GM18873 (cell line): ENCODE results near the gene CATSPERD.
"Not testable (repeated sequence)": the region's sequence is repeated elsewhere in the genome, so short reads cannot be mapped to it uniquely, and the experiment has no call there.

Experiments
- ATAC-seq: cut with Tn5 transposase; IDR thresholded peaks from one replicate; pipeline ENCODE4 v1.9.1; 2021; ENCODE audit warnings: mild to moderate bottlenecking, moderate library complexity, moderate number of reproducible peaks; ENCODE audit not compliant: unreplicated experiment, low FRiP score

Gene CATSPERD

DNA sequence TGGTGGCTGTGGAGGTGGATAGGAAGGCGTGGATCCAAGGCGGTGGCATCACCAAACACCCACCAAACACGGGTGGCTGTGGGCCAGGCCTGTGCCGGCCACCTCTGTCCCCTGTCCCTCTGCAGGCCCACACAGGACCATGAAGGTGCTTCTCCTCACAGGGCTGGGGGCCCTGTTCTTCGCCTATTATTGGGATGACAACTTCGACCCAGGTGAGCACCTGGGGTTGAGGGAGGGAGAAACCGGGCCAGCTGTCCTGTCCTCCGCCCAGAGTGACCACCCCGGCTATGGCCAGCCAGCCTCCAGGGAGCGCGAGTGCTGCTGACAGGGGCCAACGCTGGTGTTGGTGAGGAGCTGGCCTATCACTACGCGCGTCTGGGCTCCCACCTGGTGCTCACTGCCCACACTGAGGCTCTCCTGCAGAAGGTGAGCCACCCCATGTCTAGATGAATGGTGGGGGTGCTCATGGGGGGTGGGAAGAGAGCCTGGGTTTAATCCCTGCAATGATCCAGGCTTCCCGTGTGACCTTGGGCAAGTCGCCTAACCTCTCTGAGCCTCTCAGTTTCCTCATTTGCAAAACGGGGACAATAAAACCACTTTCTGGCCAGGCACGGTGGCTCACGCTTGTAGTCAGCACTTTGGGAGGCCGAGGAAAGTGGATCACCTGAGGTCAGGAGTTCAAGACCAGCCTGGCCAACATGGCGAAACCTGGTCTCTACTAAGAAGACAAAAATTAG is 35.6 kb upstream of the CATSPERD start:
- ATAC-seq, result no peak

DNA sequence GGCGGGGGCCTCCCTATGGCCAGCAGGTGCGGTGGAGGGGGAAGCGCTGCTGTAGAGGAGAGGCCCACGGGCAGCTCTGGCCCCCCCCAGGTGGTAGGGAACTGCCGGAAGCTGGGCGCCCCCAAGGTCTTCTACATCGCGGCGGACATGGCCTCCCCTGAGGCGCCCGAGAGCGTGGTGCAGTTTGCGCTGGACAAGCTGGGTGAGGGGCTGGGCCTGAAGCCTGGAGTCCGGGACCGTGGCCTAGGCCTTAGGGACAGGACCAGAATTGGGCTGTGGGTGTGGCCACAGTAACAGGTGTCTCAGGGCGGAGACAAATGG is 34.2 kb upstream of the CATSPERD start:
- ATAC-seq, result no peak

DNA sequence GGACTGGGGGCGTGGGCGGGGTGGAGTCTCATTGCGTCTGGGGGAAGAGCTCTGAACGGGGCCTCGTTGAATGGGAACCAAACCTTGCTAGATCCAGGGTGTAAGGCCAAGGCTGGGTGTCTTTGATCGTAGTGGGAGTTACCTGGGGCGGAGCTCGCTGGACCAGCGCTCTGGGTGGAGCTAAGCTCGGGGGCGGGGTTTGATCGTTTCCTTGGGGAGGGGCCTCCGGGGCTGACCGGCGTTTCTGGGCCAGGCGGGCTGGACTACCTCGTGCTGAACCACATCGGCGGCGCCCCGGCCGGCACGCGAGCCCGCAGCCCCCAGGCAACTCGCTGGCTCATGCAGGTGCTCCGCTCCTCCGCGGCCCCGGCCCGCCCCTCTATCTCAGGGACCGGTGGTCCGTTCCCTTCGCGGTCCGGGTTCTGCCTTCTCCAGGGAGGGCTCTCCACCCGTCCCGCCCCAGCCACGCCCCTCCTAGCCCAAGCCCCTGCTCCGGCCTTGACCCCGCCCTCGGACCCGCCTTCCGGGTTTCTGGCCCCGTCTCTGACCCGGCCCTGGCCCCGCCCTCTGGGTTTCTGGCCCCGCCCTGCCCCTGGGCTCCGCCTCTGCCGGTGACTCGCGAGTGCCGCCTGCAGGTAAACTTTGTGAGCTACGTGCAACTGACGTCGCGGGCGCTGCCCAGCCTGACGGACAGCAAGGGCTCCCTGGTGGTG is 33.6 kb upstream of the CATSPERD start:
- ATAC-seq, result no peak

DNA sequence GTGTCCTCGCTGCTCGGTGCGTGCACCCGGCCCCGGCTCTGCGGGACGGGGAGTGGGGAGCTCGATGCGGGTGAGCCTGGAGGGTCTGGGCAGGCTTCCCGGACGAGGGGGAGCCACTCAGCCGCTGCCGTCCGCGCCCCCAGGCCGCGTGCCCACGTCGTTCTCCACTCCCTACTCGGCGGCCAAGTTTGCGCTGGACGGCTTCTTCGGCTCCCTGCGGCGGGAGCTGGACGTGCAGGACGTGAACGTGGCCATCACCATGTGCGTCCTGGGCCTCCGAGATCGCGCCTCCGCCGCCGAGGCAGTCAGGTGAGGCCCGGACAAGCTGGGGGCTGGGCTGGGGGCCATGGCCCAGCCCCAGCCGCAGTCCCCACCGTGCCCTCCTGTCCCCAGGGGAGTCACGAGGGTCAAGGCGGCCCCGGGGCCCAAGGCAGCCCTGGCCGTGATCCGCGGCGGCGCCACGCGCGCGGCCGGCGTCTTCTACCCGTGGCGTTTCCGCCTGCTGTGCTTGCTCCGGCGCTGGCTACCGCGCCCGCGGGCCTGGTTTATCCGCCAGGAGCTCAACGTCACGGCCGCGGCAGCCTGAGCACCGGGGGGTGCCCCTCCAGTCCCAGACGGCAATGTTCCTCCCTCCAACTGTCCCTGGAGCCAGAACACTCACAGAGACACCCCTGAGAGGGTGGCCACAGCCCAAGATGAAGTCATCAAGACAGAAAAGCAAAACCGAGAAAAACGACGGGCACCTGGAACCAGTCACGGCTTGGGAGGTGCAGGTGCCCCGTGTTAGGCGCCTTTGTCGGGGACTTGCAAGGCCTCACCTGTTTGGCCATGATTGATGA is 32.9 kb upstream of the CATSPERD start:
- ATAC-seq, result no peak

DNA sequence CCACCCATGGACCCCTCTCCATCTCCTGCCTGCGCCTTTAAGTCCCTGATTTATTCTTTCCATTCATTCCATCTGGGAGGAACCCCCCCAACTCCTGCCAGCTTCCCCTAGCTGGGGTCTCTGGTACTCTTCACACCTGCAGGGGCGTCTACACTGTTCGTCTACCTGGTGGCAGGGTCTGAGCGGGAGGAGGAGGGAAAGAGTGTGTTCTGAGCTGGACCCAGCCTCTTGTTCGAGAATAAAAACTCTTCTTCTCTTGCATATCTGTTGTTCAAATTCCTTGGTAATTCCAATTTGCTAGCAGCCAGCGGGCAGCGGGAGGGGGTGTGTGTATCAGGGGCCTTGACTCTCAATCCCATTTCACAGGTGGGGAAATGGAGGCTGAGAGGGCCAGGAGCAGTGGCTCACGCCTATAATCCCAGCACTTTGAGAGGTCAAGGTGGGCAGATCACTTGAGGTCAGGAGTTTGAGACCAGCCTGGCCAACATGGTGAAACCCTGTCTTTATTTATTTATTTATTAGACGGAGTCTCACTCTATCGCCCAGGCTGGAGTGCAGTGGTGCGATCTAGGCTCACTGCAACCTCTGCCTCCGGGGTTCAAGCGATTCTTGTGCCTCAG is 32.1 kb upstream of the CATSPERD start:
- not testable (repeated sequence) for ATAC-seq

DNA sequence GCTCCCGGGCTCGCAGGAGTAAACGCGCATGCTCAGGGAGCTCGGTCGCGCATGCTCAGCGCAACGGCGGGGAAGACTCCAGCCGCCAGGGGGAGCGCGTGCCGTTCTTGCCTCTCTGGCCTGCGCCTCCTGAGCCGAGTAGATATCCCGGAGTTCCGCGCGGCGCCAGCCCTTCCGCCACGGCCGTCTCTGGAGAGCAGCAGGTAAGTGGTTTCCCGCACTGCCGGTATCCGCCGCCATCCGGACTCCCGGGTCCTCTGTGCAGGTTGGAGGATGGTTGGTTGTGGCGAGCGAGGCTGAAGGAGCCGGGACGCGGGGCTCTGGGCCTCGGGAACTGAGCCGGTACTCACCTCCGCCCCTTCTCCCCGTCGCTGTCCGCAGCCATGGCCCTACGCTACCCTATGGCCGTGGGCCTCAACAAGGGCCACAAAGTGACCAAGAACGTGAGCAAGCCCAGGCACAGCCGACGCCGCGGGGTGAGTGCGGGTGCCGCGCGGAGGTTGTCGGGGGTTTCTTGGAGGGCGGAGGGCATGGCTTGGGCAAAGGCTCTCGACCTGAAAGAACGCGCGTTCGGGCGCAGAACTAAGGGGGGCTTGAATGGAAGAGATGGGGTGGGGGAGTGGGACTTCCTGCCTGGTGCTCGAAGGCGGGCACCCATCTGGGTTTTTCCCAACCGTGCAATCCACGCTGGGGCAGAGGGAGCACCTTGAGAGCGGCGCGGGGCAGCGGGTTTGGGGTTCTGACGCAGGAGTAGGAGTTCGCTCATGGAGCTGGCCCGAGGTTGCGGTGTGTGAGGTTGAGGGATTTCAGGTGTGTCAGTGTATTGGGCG is 30.1 kb upstream of the CATSPERD start, which contains the start of gene RPL36:
Gene RPL36, plus strand, starts transcription at position 171 of the 830 bp plus-strand sequence. Its CDS starts 213 bp downstream, at position 384.
- ATAC-seq, result no peak

DNA sequence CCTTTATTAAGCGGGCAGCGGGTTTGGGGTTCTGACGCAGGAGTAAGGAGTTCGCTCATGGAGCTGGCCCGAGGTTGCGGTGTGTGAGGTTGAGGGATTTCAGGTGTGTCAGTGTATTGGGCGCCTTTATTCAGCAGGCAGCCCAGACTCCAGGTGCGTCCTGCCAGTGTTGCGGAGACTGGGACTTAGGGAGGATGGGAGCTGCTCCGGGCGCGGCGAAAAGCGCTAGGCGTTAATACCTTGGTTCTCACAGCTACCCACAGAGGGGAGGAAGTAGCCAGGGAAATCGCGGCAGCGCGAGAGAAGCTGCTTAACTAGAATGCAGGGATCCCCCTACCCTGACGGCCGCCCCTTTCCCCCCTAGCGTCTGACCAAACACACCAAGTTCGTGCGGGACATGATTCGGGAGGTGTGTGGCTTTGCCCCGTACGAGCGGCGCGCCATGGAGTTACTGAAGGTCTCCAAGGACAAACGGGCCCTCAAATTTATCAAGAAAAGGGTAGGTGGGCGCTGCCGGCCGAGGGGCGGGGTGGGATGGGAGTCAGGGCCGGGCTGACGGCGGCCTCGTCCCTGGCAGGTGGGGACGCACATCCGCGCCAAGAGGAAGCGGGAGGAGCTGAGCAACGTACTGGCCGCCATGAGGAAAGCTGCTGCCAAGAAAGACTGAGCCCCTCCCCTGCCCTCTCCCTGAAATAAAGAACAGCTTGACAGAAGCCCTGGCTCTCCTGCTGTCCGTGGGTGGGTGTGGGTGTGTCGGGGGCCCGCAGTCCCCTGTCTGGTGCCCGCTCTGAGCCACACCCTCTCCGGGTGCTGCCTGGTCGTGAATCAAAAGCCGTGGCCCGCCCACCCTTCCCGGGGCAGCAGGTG is 29.2 kb upstream of the CATSPERD start:
- no peak for ATAC-seq

DNA sequence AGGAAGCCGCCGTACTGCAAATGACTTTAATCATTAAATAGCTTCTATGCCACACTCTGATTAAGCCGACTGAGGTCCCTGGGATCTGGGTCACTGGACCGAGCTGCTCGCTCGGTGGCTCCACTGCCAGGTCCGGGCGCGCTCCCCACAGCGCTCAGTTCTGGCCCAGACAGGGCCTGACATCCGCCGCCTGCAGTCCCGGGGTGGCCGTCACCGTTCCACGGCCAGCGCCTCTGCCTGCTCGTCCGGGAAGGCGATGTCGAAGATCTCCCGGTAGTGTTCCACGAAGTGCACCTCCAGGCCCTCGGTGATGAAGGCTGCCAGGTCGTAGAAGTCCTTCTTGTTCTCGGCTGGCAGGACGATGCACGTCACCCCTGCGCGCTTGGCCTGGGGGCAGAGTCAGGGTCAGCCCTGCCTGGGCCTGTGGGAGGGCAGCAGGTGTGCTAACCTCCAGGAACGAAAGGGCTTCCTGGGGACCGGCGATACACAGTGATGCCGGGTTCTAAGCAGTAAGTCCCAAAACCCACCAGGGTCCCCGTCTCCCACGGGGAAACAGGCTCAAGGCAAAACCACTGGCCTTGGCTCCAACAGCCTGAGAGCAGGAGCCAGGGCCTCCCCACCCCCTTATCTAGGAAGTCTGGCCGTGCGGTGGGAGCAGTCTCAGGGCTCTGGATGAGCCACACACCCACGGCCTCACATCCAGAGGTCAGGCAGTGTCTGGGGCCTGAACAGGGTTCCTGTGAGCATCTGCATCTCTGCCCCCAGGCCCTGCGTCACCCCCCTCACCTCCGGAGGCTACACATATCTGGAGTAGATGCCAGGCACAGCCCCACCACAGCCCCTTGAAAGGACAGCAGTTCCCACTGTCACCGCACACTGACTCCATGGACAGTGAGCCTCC is 28.4 kb upstream of the CATSPERD start:
- no peak for ATAC-seq

DNA sequence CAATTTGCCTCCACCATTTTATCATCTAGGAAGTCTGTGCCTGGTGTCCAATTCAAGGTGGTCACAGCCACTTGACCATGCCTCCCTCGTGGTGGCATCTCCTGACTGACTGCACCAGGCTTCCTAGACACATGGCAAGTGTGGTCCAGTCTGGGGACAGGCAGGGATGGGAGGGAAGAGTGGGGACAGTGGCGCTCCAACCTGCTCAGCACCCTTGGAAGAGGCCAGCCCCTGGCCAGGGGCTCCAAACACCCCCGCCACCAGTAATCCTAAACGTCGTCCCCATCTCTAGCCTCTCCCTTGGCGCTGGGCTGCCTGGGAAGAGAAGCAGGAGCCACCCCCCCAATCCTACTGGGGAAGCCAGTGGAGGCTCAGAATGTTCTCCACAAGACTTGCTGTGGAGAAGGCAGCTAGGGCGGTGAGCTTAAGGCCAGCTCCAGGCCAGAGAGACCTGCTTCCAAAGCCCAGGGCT is 27.7 kb upstream of the CATSPERD start:
- ATAC-seq, result no peak

DNA sequence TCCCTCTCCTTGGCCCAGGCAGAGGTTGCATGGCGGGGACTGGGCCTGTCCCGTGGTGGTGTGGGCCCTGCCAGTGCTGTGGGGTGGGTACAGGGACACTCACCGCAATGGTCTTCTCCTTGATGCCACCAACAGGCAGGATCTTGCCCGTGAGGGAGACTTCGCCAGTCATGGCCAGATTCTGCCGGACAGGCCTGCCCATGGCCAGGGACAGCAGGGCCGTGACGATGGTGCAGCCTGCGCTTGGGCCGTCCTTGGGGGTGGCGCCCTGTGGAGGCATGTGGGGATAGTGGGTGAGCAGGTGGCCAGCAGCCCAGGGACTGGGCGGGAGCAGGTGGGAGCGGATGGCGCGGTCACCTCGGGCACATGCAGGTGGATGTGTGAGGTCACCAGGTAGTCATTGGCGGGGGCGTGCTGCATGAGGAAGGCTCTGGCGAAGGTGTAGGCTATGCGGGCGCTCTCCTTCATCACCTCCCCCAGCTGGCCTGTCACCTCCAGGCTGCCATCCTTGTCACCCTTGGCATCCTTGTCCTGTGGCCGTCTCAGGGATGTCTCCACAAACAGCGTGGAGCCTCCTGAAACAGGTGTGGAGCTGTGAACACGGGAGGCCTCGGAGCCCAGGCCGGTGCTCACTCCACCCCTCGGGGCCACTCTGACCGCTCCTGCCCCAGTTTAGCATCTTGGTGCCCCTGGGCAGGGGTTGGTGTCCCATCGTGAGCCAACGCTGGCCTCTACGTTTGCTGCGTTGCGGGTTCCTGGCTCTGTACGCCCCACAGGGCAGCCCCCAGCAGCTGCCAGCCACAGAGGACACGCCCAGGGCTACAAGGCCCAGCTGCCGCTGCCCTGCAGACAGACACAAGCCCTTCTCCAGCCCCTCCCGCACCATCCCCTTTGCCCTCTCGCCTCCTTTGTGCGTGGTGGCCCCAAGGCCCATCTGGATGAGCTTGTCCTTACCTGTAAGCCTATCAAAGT is 27.0 kb upstream of the CATSPERD start:
- ATAC-seq, result no peak

DNA sequence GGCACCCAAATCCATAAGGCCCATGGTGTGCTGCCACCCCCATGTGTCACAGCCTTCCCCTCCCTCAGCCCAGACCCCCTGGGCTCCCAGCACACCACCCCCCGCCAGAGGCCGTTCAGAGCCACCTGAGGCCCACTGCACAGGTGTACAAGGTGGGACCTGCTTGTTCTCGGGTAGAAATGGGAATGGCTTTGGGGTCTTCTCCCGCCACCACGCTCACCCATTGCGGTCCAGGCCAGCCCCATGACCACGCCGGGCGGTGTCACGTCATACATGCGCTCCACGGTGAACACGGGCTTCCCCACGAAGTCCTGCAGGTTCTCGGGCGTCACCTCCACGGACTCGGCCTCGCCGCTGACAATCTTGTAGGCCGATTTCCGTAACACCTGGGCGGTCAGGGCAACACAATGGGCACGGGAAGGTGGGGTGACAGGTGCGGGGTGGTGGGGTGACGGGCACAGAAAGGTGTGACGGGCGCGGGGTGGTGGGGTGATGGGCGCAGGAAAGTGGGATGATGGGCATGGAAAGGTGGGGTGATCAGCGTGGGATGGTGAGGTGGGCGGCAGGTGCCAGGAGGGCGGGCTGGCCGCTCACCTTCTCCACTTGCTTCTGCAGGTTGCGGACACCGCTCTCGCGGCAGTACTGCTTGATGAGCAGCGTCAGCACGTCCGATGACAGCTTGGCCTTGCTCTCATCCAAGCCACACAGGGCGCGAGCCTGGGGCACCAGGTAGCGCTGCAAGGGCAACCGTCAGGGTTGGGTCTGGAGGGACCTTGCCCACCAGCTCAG is 26.1 kb upstream of the CATSPERD start:
- no peak for ATAC-seq

DNA sequence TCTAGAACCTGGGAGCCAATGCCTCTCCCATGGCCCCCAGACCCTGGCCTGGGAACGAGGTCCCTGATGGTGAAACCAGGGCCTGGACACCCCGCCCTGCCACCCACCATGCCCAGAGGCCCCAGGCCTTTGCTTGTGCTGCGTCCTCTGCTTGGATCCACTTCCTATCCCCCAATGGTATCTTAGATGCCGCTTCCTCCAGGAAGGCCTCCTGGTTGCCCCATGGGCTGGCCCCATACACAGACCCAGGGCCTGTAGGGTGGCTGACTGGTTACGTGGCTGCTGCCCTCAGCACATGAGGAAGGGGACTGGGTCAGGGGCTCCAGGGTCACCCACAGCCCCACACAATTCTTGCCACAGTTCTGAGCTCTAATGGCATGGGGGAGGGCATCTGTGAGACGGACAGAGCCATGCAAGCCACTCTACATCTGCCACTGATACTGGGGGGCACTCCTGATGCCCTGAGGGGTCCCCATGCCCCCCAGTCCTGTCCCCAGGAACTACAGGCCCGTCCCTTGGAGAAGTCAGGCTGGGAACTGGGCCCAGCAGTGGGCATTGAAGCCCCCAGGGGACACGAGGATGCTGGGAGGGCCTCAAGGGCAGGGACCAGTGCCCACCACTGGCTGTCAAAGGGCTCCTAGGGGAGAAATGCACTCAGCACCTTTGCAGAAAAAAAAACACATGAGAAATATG is 25.3 kb upstream of the CATSPERD start:
- ATAC-seq, result no peak

DNA sequence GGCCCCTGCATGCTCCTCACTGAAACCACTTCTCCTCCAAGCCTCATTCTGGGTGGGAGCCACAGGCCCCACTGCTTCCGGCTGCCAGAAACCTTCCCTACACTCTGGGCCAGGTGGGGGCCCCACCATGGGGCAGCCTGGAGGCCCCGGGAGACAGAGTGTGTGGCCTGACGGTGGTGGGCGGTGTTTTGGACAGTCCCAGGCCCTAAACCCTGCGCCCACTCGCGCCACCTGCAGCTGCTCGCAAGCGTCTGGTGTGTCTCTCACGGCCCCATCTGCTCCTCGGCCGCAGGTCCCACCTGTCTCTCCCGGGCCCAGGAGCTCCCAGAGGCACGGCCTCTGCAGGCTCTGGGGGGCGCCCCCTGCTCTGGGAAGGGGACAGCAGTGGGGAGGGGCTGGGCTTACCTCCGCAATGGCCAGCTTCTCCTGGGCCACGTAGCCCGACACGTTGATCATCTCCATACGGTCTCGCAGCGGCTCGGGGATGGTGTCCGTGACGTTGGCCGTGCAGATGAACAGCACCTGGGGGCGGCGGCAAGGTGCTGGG is 24.7 kb upstream of the CATSPERD start:
- no peak for ATAC-seq

DNA sequence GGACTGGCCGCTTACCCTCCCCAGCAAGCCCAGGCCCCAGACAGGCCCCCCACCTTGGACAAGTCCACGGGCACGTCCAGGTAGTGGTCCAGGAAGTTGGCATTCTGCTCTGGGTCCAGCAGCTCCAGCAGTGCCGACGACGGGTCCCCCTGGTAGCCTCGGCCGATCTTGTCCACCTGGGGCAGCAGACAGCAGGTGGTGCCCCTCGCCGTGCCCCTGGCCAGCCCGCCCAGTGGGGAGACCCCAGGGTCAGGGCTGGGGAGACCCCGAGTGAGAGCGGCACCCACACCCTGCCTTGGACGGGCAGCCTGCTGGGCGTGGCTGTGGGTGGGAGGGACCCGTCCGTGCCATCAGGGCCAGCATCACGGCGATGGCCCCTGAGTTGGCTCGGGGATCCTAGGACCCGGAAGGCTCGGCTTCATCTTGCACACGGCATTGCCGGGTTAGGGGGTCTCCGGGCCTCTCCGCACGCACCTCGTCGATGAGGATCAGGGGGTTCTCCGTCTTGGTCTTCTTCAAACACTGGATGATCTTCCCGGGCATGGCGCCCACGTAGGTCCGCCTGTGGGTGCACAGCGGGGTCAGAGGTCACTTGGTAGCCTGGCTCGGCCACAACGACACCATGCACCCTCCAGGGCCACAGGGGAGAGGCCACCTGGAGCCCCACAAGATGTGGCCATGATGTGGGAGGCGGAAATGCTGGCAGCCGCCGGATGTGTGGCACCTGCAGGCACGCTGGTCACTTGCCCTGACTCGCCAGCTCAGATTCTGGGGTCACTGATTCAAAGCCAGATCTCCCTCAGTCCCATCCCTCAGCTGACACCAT is 24.0 kb upstream of the CATSPERD start:
- ATAC-seq, result no peak
